ENCODE data around the gene ZNF33B. TPM values are rescaled to one million over a fixed set of nuclear protein-coding genes. Genes with fewer than 3 reads are reported as not detected.
A peak's percentile ranks its signal among the peaks of the same experiment; 100 is the strongest.

The ZNF33B gene
- total RNA-seq, 1 experiment from 2014 or later: 21.1 TPM

GRCh38 chr10:42640610-42641229 is 2.4 kb upstream of the ZNF33B start:
- no peaks in the 10 kb centered on the region for H3K36me3 ChIP-seq (ENCODE audit: control insufficient read depth in 1 of 2, insufficient read depth in 2 of 2, low read length in 2 of 2)
- H3K79me2 ChIP-seq (ENCODE audit: insufficient read depth, low read length): peaks cover 11% of the 10 kb centered on the region; the same call in 1 of the 2 replicates
- peaks cover 10 to 21% of the 10 kb centered on the region in 2 experiments for H3K4me1 ChIP-seq (ENCODE audit: control insufficient read depth in 1 of 2, insufficient read depth in 2 of 2, low read length in 2 of 2)
- no TSS peak for BruUV-seq (replicated peaks)
- CTCF ChIA-PET: no interaction called here
- RAD21 ChIA-PET (ENCODE audit: low non-redundant PET in 1 of 2, low total read pairs in 2 of 2, uncharacterized antibody in 2 of 2, unreplicated experiment in 2 of 2): no interaction called here
- POLR2A ChIA-PET: no interaction called here
- no peaks in the 10 kb centered on the region for H3K27me3 ChIP-seq (ENCODE audit: insufficient read depth, low read length)
- no peak for ATAC-seq
- no peaks in the 10 kb centered on the region for H4K20me1 ChIP-seq (ENCODE audit: insufficient read depth)
- no peaks in the 10 kb centered on the region for H3K9me2 ChIP-seq (ENCODE audit: insufficient read depth)
- no peak overlapping the region for H2AFZ ChIP-seq (ENCODE audit: low read depth, low read length, poor library complexity, severe bottlenecking)
- intact Hi-C loops (cut with micrococcal nuclease): no loop called here
- no peaks in the 10 kb centered on the region for H3K9me3 ChIP-seq (ENCODE audit: control insufficient read depth in 1 of 2, insufficient read depth in 1 of 2, low read depth in 1 of 2, low read length in 2 of 2)
- no peak overlapping the region for H3K27ac ChIP-seq (ENCODE audit: low read depth, low read length)
- no peak overlapping the region for H3K4me3 ChIP-seq (replicated peaks in 1 of 2; ENCODE audit: low read depth in 1 of 2, low read length in 2 of 2)
- no peak overlapping the region for H3K9ac ChIP-seq (ENCODE audit: low read length)
- peak; percentile 31 for DNase-seq (ENCODE audit: low read depth, low spot score)
- H3K4me2 ChIP-seq (ENCODE audit: low read length): no peak overlapping the region
- TF ChIP-seq RAD21 (IDR thresholded peaks at IDR 0.05; ENCODE audit: low read depth) (no peak), ZBTB33 (IDR thresholded peaks at IDR 0.05; ENCODE audit: extremely low read depth, insufficient replicate concordance, low read length) (no peak), SIN3A (IDR thresholded peaks at IDR 0.05; ENCODE audit: low read depth) (no peak), MAX (IDR thresholded peaks at IDR 0.05) (0 out of 2 replicates have a peak, but pooled peaks have one; percentile 15), CEBPB (IDR thresholded peaks at IDR 0.05; ENCODE audit: low read depth) (peak; percentile 32; the same call in 1 of the 2 replicates), EGR1 (IDR thresholded peaks at IDR 0.05; ENCODE audit: low read depth) (no peak), POLR2A (IDR thresholded peaks at IDR 0.05; ENCODE audit: borderline replicate concordance, extremely low read depth, insufficient read depth, insufficient read length) (no peak)

All from HCT116 (cell line).